Activated naive CD8-positive, alpha-beta T cell (primary cell): ENCODE measurements around the gene MARS1.
A peak's percentile ranks its signal among the peaks of the same experiment; 100 is the strongest.
"Not testable (repeated sequence)": the region's sequence is repeated elsewhere in the genome, so short reads cannot be mapped to it uniquely, and the experiment has no call there.

Source experiments
- H3K27ac Mint-ChIP-seq: one replicate; pipeline ENCODE4 v1.8.0; 2021; ENCODE audit warnings: mixed read lengths
- H3K27me3 Mint-ChIP-seq: one replicate; pipeline ENCODE4 v1.8.0; 2021; ENCODE audit warnings: mixed read lengths
- H3K36me3 Mint-ChIP-seq: one replicate; pipeline ENCODE4 v1.8.0; 2021; ENCODE audit warnings: mixed read lengths
- H3K4me1 Mint-ChIP-seq: one replicate; pipeline ENCODE4 v1.8.0; 2021; ENCODE audit warnings: low read depth, mixed read lengths
- H3K4me3 Mint-ChIP-seq: one replicate; pipeline ENCODE4 v1.8.0; 2021; ENCODE audit warnings: mild to moderate bottlenecking, mixed read lengths
- H3K9me3 Mint-ChIP-seq: one replicate; pipeline ENCODE4 v1.8.0; 2021; ENCODE audit warnings: low read depth, mixed read lengths

Gene MARS1

GRCh38 chr12:57548488-57548887 is 60.6 kb downstream of the MARS1 start:
- H3K27me3 Mint-ChIP-seq = no peaks in the 10 kb centered on the region
- peaks cover 2% of the 10 kb centered on the region for H3K36me3 Mint-ChIP-seq
- H3K9me3 Mint-ChIP-seq = no peaks in the 10 kb centered on the region
- peak overlapping the region; percentile 79 for H3K4me3 Mint-ChIP-seq
- H3K4me1 Mint-ChIP-seq = peaks cover 41% of the 10 kb centered on the region
- no peak overlapping the region for H3K27ac Mint-ChIP-seq

GRCh38 chr12:57549203-57549908 is 61.5 kb downstream of the MARS1 start:
- Mint-ChIP-seq H3K4me1 (peaks cover 35% of the 10 kb centered on the region), H3K27ac (no peak overlapping the region), H3K27me3 (no peaks in the 10 kb centered on the region)

GRCh38 chr12:57549909-57550640 is 62.2 kb downstream of the MARS1 start, which contains the start of gene KIF5A:
TSS of gene KIF5A (plus strand) at chr12:57550044. CDS start at chr12:57550272, 228 bp downstream.
- H3K4me1 Mint-ChIP-seq = peaks cover 32% of the 10 kb centered on the region
- peak within 1 kb of the TSS; percentile 29 for H3K27ac Mint-ChIP-seq

More at GRCh38 chr12:57549203-57549908, 61.5 kb downstream of the MARS1 start:
- Mint-ChIP-seq H3K9me3 (no peaks in the 10 kb centered on the region), H3K36me3 (peaks cover 2% of the 10 kb centered on the region), H3K4me3 (peak overlapping the region; percentile 79)

GRCh38 chr12:57550641-57551549 is 63.0 kb downstream of the MARS1 start:
- Mint-ChIP-seq H3K36me3 (peaks cover 2% of the 10 kb centered on the region), H3K4me1 (peaks cover 24% of the 10 kb centered on the region), H3K4me3 (peak overlapping the region; percentile 77), H3K9me3 (no peaks in the 10 kb centered on the region), H3K27me3 (no peaks in the 10 kb centered on the region), H3K27ac (peak overlapping the region; percentile 29)

More at GRCh38 chr12:57549909-57550640, 62.2 kb downstream of the MARS1 start, which contains the start of gene KIF5A:
- H3K36me3 Mint-ChIP-seq = peaks cover 2% of the 10 kb centered on the region
- no peaks in the 10 kb centered on the region for H3K9me3 Mint-ChIP-seq
- H3K27me3 Mint-ChIP-seq = no peaks in the 10 kb centered on the region
- peak within 1 kb of the TSS; percentile 79 for H3K4me3 Mint-ChIP-seq

GRCh38 chr12:57551637-57552305 is 63.9 kb downstream of the MARS1 start:
- Mint-ChIP-seq H3K36me3 (no peaks in the 10 kb centered on the region), H3K4me3 (peak overlapping the region; percentile 77), H3K4me1 (peaks cover 19% of the 10 kb centered on the region), H3K27me3 (no peaks in the 10 kb centered on the region), H3K9me3 (no peaks in the 10 kb centered on the region), H3K27ac (no peak overlapping the region)

- no peaks in the 10 kb centered on the region for H3K36me3 Mint-ChIP-seq
- H3K9me3 Mint-ChIP-seq = no peaks in the 10 kb centered on the region
- H3K4me1 Mint-ChIP-seq = peaks cover 17% of the 10 kb centered on the region
- no peak overlapping the region for H3K4me3 Mint-ChIP-seq
- H3K27me3 Mint-ChIP-seq = no peaks in the 10 kb centered on the region
- H3K27ac Mint-ChIP-seq = no peak overlapping the region
Measured at GRCh38 chr12:57552306-57552651, 64.4 kb downstream of the MARS1 start.

- Mint-ChIP-seq H3K36me3 (no peaks in the 10 kb centered on the region), H3K4me1 (peaks cover 11% of the 10 kb centered on the region), H3K4me3 (no peak overlapping the region), H3K27me3 (no peaks in the 10 kb centered on the region), H3K9me3 (no peaks in the 10 kb centered on the region), H3K27ac (no peak overlapping the region)
Measured at GRCh38 chr12:57552835-57553313, 65.0 kb downstream of the MARS1 start.

GRCh38 chr12:57553343-57554202 is 65.7 kb downstream of the MARS1 start:
- Mint-ChIP-seq H3K4me3 (no peak overlapping the region), H3K9me3 (no peaks in the 10 kb centered on the region), H3K4me1 (peaks cover 11% of the 10 kb centered on the region)

GRCh38 chr12:57554453-57554852 is 66.6 kb downstream of the MARS1 start:
- Mint-ChIP-seq H3K27ac (no peak overlapping the region), H3K27me3 (no peaks in the 10 kb centered on the region), H3K36me3 (no peaks in the 10 kb centered on the region), H3K4me3 (no peak overlapping the region), H3K9me3 (no peaks in the 10 kb centered on the region), H3K4me1 (peaks cover 7% of the 10 kb centered on the region)

More at GRCh38 chr12:57553343-57554202, 65.7 kb downstream of the MARS1 start:
- Mint-ChIP-seq H3K27ac (no peak overlapping the region), H3K27me3 (no peaks in the 10 kb centered on the region), H3K36me3 (no peaks in the 10 kb centered on the region)

GRCh38 chr12:57554897-57555296 is 67.0 kb downstream of the MARS1 start:
- Mint-ChIP-seq H3K27ac (no peak overlapping the region), H3K9me3 (no peaks in the 10 kb centered on the region), H3K36me3 (no peaks in the 10 kb centered on the region), H3K27me3 (no peaks in the 10 kb centered on the region), H3K4me3 (no peak overlapping the region), H3K4me1 (peaks cover 6% of the 10 kb centered on the region)

- Mint-ChIP-seq H3K27me3 (no peaks in the 10 kb centered on the region), H3K4me1 (no peaks in the 10 kb centered on the region), H3K36me3 (peaks cover 2% of the 10 kb centered on the region), H3K4me3 (no peak overlapping the region), H3K27ac (no peak overlapping the region), H3K9me3 (no peaks in the 10 kb centered on the region)
Measured at GRCh38 chr12:57558864-57559263, 71.0 kb downstream of the MARS1 start.

GRCh38 chr12:57560516-57560915 is 72.6 kb downstream of the MARS1 start:
- no peaks in the 10 kb centered on the region for H3K9me3 Mint-ChIP-seq
- H3K27ac Mint-ChIP-seq = no peak overlapping the region
- no peaks in the 10 kb centered on the region for H3K4me1 Mint-ChIP-seq
- H3K36me3 Mint-ChIP-seq = peaks cover 2% of the 10 kb centered on the region
- no peak overlapping the region for H3K4me3 Mint-ChIP-seq
- no peaks in the 10 kb centered on the region for H3K27me3 Mint-ChIP-seq

- H3K4me1 Mint-ChIP-seq, H3K27ac Mint-ChIP-seq, H3K4me3 Mint-ChIP-seq, H3K36me3 Mint-ChIP-seq, H3K9me3 Mint-ChIP-seq, H3K27me3 Mint-ChIP-seq: not testable (repeated sequence)
Measured at GRCh38 chr12:57561117-57561516, 73.2 kb downstream of the MARS1 start.
